ENCODE data around the gene RTN4R. TPM values are rescaled to one million over a fixed set of nuclear protein-coding genes. Genes with fewer than 3 reads are reported as not detected.
"Not testable (repeated sequence)": the region's sequence is repeated elsewhere in the genome, so short reads cannot be mapped to it uniquely, and the experiment has no call there.

Gene RTN4R
- total RNA-seq, 2 donors from 2014 or later = 12.8 to 17.7 TPM

- H3K4me3 ChIP-seq (ENCODE audit: low read length) = no peak overlapping the region
- Mint-ChIP-seq H3K27me3 (ENCODE audit: insufficient read depth) (no peaks in the 10 kb centered on the region), H3K36me3 (ENCODE audit: low read depth) (no peaks in the 10 kb centered on the region), H3K4me3 (no peak overlapping the region), H3K9me3 (no peaks in the 10 kb centered on the region), H3K4me1 (no peaks in the 10 kb centered on the region), H3K27ac (no peak overlapping the region)
- 88 to 95% methylated on average over 8 to 11 of the region's 12 CpGs for WGBS, 2 experiments (ENCODE audit: insufficient coverage in 1 of 2, insufficient read length in 1 of 2)
- H3K36me3 ChIP-seq (ENCODE audit: control insufficient read depth, insufficient read depth, low read length) = no peaks in the 10 kb centered on the region
- H3K9me3 ChIP-seq (ENCODE audit: control insufficient read depth, low read length) = no peaks in the 10 kb centered on the region
- no peak overlapping the region for H3K27ac ChIP-seq (ENCODE audit: low read depth, low read length)
- DNase-seq = no peak
- H3K4me1 ChIP-seq (ENCODE audit: control insufficient read depth, insufficient read depth, low read length) = peaks cover 5% of the 10 kb centered on the region
- no peak for TF ChIP-seq CTCF (conservative IDR thresholded peaks at IDR 0.05)
- no peak overlapping the region for H3K9ac ChIP-seq (ENCODE audit: extremely low read depth, low read length, poor library complexity, severe bottlenecking)
- H3K27me3 ChIP-seq (ENCODE audit: control insufficient read depth, insufficient read depth, low read length, poor library complexity, severe bottlenecking) = no peaks in the 10 kb centered on the region
Observed at GRCh38 chr22:20280866-20281265, 12.7 kb upstream of the RTN4R start.

- H3K9me3 ChIP-seq (ENCODE audit: control insufficient read depth, low read length); H3K4me3 ChIP-seq (ENCODE audit: low read length); H3K4me3 Mint-ChIP-seq; H3K9me3 Mint-ChIP-seq; H3K36me3 Mint-ChIP-seq (ENCODE audit: low read depth); H3K27ac Mint-ChIP-seq; H3K4me1 Mint-ChIP-seq; H3K9ac ChIP-seq (ENCODE audit: extremely low read depth, low read length, poor library complexity, severe bottlenecking); H3K27ac ChIP-seq (ENCODE audit: low read depth, low read length); H3K27me3 ChIP-seq (ENCODE audit: control insufficient read depth, insufficient read depth, low read length, poor library complexity, severe bottlenecking); DNase-seq; H3K36me3 ChIP-seq (ENCODE audit: control insufficient read depth, insufficient read depth, low read length); H3K4me1 ChIP-seq (ENCODE audit: control insufficient read depth, insufficient read depth, low read length); H3K27me3 Mint-ChIP-seq (ENCODE audit: insufficient read depth): not testable (repeated sequence)
- 87% methylated on average over 11 of the region's 21 CpGs; no CpG with 5 or more reads in 1 of the 2 experiments for WGBS, 2 experiments (ENCODE audit: insufficient coverage in 1 of 2, insufficient read length in 1 of 2)
Observed at GRCh38 chr22:20280163-20280562, 12.0 kb upstream of the RTN4R start.

GRCh38 chr22:20279662-20280134, 11.6 kb upstream of the RTN4R start:
- Mint-ChIP-seq H3K27ac (no peak overlapping the region), H3K36me3 (ENCODE audit: low read depth) (no peaks in the 10 kb centered on the region), H3K4me1 (no peaks in the 10 kb centered on the region), H3K27me3 (ENCODE audit: insufficient read depth) (no peaks in the 10 kb centered on the region), H3K9me3 (no peaks in the 10 kb centered on the region), H3K4me3 (no peak overlapping the region)
- Histone ChIP-seq H3K36me3 (ENCODE audit: control insufficient read depth, insufficient read depth, low read length) (no peaks in the 10 kb centered on the region), H3K9me3 (ENCODE audit: control insufficient read depth, low read length) (no peaks in the 10 kb centered on the region), H3K9ac (ENCODE audit: extremely low read depth, low read length, poor library complexity, severe bottlenecking) (no peak overlapping the region), H3K27ac (ENCODE audit: low read depth, low read length) (no peak overlapping the region), H3K4me3 (ENCODE audit: low read length) (no peak overlapping the region), H3K4me1 (ENCODE audit: control insufficient read depth, insufficient read depth, low read length) (peaks cover 5% of the 10 kb centered on the region), H3K27me3 (ENCODE audit: control insufficient read depth, insufficient read depth, low read length, poor library complexity, severe bottlenecking) (no peaks in the 10 kb centered on the region)
- no peak for DNase-seq
- TF ChIP-seq CTCF (conservative IDR thresholded peaks at IDR 0.05) = no peak
- WGBS, 2 experiments (ENCODE audit: insufficient coverage in 1 of 2, insufficient read length in 1 of 2) = 79% methylated on average over 14 to 15 of the region's 15 CpGs

- not testable (repeated sequence) for H3K27ac Mint-ChIP-seq; H3K9me3 ChIP-seq (ENCODE audit: control insufficient read depth, low read length); H3K4me1 ChIP-seq (ENCODE audit: control insufficient read depth, insufficient read depth, low read length); H3K36me3 ChIP-seq (ENCODE audit: control insufficient read depth, insufficient read depth, low read length); DNase-seq; H3K4me1 Mint-ChIP-seq; H3K9ac ChIP-seq (ENCODE audit: extremely low read depth, low read length, poor library complexity, severe bottlenecking); H3K27me3 ChIP-seq (ENCODE audit: control insufficient read depth, insufficient read depth, low read length, poor library complexity, severe bottlenecking); H3K4me3 Mint-ChIP-seq; H3K27me3 Mint-ChIP-seq (ENCODE audit: insufficient read depth); H3K27ac ChIP-seq (ENCODE audit: low read depth, low read length); H3K9me3 Mint-ChIP-seq; H3K4me3 ChIP-seq (ENCODE audit: low read length); H3K36me3 Mint-ChIP-seq (ENCODE audit: low read depth)
- 89 to 100% methylated on average over 2 to 19 of the region's 22 CpGs for WGBS, 2 experiments (ENCODE audit: insufficient coverage in 1 of 2, insufficient read length in 1 of 2)
Observed at GRCh38 chr22:20278726-20279490, 10.8 kb upstream of the RTN4R start.

GRCh38 chr22:20277936-20278635, 10.0 kb upstream of the RTN4R start:
- not testable (repeated sequence) for H3K27me3 ChIP-seq (ENCODE audit: control insufficient read depth, insufficient read depth, low read length, poor library complexity, severe bottlenecking); H3K9ac ChIP-seq (ENCODE audit: extremely low read depth, low read length, poor library complexity, severe bottlenecking); H3K4me1 Mint-ChIP-seq; H3K4me3 ChIP-seq (ENCODE audit: low read length); H3K4me1 ChIP-seq (ENCODE audit: control insufficient read depth, insufficient read depth, low read length); H3K27ac ChIP-seq (ENCODE audit: low read depth, low read length); H3K36me3 Mint-ChIP-seq (ENCODE audit: low read depth); DNase-seq; H3K4me3 Mint-ChIP-seq; H3K27ac Mint-ChIP-seq; H3K27me3 Mint-ChIP-seq (ENCODE audit: insufficient read depth); H3K9me3 ChIP-seq (ENCODE audit: control insufficient read depth, low read length); H3K36me3 ChIP-seq (ENCODE audit: control insufficient read depth, insufficient read depth, low read length); H3K9me3 Mint-ChIP-seq
- WGBS, 2 experiments (ENCODE audit: insufficient coverage in 1 of 2, insufficient read length in 1 of 2) = 86 to 100% methylated on average over 1 to 13 of the region's 18 CpGs
